HG02870 (cell line): Measurements from ENCODE around the gene ULBP2.
"Not testable (repeated sequence)": the region's sequence is repeated elsewhere in the genome, so short reads cannot be mapped to it uniquely, and the experiment has no call there.

Experiments used
- ATAC-seq: cut with Tn5 transposase; IDR thresholded peaks from one replicate; pipeline ENCODE4 v1.9.1; 2021; ENCODE audit warnings: mild to moderate bottlenecking, moderate library complexity; ENCODE audit not compliant: unreplicated experiment

ULBP2 gene

GRCh38 chr6:149948616-149949015, 6.8 kb downstream of the ULBP2 start:
- no peak for ATAC-seq

DNA sequence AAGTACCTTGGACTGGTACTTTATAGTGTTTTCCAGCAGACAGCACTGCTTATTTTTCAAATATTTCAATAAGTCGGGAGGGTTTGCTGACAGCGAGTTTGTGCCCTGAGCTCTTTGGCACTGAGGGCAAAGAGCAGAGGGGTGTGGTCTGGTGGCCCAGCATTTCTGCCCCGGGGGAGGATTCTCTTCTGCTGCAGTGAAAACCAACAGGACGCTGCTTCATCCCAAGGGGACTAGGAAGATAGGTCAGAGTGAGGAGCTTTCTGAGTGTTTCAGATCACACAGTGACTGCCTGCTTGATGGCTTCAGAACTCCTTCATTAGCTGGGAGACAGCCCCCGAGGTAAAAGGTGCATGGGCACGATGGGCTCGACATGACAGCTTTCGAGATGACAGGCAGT, 8.6 kb downstream of the ULBP2 start:
- no peak for ATAC-seq

DNA sequence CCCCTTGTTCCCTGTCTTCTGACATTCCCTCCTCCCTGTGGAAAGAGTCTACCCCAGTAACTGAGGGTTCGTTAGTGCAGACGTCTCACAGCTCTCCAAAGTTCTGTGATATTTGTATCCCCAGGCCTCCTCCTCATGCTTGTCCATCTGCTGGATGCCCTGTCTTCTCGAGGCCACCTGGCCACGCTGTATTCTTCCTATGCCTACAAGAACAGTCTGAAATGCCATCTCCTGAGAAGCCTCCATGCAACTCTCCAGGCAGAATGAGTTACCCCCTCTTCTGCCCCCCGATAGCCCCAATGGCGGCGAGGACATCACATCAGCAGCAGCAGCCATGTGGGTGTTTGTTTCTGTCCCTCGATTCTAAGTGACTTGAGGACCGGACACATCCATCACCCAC, 9.3 kb downstream of the ULBP2 start:
- ATAC-seq: no peak

- ATAC-seq: no peak
Observed at GRCh38 chr6:149951626-149952025, 9.8 kb downstream of the ULBP2 start.

GRCh38 chr6:149953390-149953789, 11.6 kb downstream of the ULBP2 start:
- not testable (repeated sequence) for ATAC-seq

DNA sequence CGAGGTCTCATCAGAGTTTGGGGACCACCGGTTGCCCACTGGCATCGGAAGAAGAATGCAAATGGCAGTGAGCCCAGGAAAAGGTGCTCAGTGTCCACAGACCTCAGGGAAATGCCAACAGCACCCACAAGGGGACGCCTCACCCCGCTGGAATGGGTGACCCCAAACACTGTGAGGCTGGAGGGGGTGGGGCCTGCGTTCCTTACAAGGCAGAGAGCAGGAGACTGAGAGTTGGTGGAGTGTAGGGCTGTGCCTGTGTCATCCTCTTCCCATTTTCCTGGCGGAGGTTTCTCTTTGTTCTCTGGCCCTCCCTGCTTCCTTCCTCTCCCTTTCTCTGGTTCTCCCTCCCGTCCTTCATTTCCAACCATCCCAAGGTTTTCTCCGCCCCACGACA, 12.1 kb downstream of the ULBP2 start:
- not testable (repeated sequence) for ATAC-seq

GRCh38 chr6:149954328-149954983, 12.6 kb downstream of the ULBP2 start:
- not testable (repeated sequence) for ATAC-seq

- not testable (repeated sequence) for ATAC-seq
Observed at GRCh38 chr6:149954984-149955653, 13.3 kb downstream of the ULBP2 start.

GRCh38 chr6:149955654-149956317, 14.0 kb downstream of the ULBP2 start:
- not testable (repeated sequence) for ATAC-seq

DNA sequence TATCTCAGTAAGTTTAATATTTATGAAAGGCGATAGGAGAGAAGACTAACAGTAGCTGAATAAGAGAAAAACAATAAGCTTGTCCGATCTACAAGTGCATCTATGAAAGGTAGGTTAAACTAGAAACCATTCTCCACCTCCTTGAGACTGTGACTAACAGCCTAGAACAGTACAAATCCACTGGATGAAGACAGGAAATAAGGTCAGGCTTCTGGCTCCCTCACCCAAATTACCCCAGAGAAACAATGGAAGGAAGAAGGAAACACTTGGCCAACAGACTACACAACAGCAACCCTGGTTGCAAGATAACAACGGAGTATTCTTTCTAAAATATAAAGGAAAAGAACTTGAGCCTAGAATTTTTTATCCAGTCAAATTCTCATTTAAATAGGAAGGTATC, 16.3 kb downstream of the ULBP2 start:
- not testable (repeated sequence) for ATAC-seq

DNA sequence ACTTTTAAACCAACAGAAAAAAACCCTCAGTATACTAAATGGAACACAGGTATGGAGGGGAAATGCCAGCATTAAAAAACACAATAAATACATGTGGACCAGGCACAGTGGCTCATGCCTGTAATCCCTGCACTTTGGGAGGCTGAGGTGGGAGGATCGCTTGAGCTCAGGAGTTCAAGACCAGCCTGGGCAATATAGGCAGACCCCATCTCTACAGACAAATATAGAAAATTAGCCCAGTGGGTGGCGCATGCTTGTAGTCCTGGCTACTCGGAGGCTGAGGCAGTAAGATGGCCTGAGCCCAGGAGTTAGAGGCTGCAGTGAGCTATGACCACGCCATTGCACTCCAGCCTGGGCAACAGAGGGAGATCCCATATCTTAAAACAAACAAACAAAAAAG, 18.0 kb downstream of the ULBP2 start:
- not testable (repeated sequence) for ATAC-seq

DNA sequence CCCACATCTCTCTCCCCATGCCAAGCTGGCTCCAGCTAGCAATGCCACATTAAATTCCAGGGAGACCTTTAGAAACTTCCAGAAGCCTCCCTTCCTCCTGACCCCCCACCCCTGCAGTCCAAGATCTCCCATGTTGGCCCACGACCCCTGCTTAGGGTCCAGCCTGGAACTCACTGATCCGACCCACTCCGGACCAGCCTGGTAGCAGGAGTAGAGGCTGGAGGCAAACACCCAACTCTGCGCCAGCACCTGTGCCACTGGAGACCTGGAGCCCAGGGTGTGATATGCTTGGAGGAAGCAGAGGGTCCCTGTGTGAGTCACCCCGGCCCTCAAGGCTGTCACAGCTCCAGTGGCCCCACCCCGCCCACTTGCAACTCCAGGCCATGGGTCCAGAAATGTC, 18.7 kb downstream of the ULBP2 start:
- ATAC-seq: no peak

GRCh38 chr6:149961728-149962425, 20.1 kb downstream of the ULBP2 start:
- ATAC-seq: no peak

DNA sequence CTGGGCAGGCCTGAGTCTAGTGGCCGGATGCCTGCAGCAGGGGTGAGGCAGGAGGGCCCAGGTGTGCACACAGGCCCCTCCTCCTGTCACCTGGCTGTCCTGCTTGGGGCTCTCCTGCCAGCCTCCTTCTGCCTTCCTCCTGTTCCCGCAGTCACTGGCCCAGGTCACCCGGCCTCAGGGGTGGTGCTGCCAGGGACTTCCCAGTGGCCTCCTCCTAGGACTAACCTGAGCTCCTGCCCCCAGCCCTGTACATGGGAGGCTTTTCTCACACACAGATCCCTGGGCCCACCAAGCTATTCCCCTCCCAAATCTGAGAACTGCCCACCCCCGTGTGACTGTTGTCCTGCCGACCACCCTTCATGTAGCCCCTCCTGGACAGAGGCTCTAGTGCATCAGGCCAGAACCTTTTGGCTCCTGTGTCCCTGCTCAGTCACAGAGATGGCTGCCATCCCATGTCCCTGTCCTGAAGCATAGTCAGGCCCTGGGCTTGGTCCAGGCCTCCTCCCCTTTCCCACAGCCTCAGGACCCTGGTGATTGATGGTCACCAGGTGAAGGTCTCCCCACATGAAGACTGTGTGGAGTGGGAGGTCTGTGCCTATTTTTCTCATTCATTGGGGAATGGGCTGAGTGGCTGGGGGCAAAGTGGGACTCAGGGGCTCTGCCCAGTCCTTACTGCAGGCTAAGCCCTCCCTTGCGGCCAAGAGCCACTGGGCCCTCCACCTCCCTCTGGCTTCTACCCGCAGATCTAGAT, 20.8 kb downstream of the ULBP2 start:
- ATAC-seq: no peak

DNA sequence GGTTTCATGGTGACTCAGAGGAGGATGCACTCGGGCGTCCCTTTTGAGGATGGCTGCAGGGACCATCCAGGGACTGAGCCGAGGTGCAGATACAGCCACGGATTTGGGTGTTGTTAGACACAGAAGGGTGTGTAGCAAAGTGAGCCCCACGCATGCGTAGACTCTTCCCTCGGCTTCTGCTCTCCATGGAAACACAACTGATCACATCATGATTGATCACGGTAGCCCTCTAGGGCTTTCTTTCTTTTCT, 21.3 kb downstream of the ULBP2 start:
- no peak for ATAC-seq

GRCh38 chr6:149963462-149964307, 21.9 kb downstream of the ULBP2 start, which contains the start of gene ULBP1:
TSS of gene ULBP1 (plus strand) at chr6:149963943. CDS start at chr6:149964050, 107 bp downstream.
- no peak for ATAC-seq

GRCh38 chr6:149964308-149965193, 22.7 kb downstream of the ULBP2 start:
- ATAC-seq: no peak

GRCh38 chr6:149965194-149966020, 23.6 kb downstream of the ULBP2 start:
- no peak for ATAC-seq
